MV-4-11 (cell line): ENCODE measurements around the gene DPYD.

Experiments used
- DNase-seq: peaks from one replicate; lab custom pipeline; 2025; lab: John Stamatoyannopoulos, UW

The DPYD gene

DNA sequence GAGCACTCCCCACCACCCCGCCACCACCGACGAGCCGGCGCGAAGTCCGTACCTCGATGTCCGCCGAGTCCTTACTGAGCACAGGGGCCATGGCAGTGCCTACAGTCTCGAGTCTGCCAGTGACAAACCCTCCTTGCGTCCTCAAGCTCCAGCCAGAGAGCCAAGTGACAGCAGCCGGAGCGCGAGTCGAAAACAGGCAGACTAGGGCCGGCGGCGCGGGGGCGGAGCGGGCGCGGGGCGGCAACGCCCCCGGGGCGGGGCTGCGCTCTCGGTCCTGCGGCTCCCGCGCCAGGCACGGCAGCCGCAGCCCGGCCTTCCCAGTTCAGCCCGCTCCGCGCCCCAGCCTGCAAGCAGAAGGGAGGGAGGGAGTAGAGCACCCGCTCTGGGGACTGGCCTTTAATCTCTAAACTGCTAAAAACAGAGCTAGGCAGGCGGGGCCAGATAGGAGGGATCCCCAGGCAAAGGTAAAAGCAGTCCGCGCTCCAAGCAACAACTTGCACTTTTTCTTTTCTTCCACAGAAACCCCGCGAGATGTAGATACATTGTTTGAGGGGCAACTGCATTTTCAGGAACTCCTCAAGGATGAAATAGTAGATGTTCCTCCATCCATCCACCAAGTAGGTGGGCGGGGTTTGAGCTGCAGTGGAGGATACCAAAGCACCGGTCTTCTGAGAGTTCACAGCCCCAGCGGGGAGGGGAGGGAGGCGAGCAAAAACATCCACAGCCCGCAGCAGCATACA is at the start of gene DPYD:
Gene DPYD (minus strand): TSS at position 203 of the 740 bp plus-strand sequence. CDS start 112 bp downstream, at position 91.
- peak; percentile 84 for DNase-seq

DNA sequence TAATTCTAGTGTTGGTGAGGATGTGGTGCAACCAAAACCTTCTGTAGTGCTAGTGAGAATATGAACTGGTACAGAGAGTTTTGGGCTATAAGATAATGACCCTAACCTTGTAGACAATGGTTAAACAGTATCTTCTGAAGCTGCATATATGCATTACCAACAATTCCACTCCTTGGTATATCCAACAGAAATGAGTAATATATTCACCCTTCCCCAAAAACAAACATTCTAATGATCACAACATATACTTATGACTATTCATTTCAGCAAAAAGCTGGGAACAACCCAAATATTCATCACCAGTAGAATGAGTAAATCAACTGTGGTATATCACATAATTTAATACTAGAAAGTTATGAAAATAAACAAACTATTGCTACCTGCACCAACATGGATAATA is 39.6 kb upstream of the DPYD start:
- DNase-seq, result no peak

DNA sequence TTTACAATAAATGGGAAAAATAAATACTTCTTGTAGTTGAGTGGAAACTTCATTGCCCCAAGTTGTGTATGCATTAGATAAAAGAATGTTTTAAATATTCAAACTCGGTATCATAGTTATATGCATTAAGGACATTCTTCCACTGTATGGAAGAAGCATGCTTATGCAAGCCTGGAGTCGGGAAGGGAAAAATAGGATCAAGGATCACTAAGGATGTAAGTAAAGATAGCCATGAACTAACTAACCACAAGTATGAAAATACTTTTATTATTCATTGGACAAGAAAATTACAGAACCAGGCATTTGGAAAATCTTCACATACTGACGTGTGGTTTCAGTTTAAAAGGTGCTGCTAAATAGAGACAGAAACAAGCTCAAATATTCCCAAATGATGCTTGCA is 26.9 kb upstream of the DPYD start:
- no peak for DNase-seq

DNA sequence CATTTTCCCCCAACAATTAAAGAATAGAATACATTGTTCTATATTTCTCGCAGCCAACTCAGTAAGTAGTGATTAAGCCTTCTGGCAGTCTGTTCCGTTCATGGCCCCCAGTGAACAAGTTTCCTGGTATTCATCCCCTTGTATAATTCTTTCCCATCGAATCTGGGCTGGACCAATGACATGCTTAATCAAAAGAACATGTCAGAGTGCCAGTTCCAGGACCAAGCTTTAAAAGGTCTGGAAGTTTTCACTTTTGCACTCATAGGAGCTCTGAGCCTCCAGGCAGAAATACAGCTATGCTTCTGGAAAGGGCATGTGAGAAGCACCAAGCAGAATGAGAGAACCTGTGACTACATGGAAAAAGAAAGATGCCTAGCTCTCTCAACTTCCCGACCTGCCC is 22.5 kb upstream of the DPYD start:
- DNase-seq, result no peak

DNA sequence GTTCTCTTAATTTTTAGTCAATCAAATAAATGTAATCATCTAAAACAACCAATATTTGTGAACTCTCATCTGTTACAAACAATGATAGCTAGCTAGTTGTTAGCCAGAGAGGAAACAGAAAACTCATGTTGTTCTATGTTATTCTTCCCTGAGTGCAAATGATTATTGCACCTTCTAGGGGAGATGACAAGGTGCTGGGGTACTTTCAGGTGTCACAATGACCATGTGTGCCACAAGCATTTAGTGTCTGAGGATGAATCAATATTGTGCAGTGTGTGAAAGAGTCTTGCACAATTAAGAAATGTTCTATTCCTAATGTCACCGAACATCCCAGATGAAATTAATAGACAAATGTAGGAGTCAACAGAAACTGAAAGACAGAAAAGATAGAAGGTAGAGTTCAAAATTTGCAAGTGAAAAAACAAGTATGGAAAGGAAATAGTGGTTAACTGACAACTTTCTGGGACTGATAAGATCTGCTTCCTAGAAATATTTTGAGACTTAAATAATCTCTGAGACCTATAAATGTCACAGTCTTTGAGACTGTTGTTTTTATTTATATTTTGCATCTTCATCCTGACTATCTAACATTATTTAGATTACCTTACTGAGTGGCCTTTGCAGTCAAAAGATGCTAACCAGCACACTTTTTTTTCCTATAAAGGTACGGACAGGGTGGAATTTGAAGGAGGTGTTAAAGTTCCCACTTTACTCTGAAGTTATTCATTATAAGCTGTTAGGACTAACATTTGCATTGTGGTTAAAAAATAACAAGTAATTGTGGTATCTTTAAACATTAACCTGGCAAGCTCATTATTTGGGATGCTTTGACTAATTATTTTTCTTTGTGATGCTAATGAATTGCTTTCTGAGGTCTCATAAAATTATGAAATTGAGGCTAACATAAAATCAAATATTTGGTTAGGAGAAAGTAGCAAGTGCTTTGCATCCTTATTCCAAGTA is 21.6 kb upstream of the DPYD start:
- DNase-seq, result no peak

DNA sequence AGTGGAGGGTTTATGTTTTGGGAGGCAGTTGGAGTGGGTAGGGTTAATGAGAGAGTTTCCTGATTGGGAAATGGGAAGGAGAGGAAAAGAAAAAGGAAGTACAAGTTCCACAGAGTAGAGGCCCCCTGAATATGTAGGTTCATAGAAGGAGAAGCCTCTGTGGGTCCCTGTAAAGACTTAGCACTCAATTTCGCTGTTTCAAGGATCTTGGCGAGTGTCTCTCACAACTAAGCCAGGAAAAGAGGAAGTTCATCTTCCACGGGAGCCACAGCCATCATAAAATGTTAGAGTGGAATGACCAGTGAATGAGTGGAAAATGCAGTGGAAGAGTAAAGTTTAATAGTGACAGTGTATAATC is 17.4 kb upstream of the DPYD start:
- DNase-seq, result peak; percentile 64

DNA sequence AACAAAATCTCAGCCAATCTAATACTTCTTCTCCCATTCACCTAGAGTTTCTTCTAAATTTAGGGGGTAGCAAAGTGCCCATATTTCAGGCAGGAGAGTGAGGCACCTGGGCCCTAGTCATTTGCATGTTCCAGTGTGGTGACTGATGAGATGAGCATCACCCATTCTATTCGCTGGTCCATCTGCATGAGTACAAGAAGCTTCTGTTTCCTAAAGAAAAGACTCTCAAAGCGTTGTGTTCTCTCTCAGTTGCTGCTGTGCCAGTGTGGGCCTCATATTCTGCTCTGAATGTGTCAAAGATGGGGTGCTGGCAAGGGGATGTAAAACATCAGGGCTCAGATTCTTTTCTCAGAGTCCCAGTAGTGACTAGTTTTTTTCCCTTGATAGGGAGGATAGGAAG is 16.1 kb upstream of the DPYD start:
- no peak for DNase-seq

DNA sequence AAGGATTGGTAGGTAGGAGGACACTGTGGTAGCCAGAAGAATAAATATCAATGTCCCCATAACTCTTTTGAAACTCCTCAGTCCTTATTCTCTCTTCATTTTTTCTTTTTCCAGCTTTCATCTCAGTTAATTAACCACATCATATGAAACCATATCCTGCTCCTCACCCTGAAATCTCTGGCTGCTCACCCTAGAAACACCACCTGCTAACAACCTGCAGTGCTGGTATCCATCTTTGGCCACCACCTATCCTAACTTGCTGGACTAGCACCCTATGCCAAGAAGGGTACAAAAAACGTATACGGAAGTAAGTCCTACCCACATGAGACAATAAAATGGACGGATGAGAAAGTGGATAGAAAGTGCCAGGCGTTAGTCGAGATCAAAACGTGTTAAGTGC is 13.7 kb upstream of the DPYD start:
- no peak for DNase-seq

DNA sequence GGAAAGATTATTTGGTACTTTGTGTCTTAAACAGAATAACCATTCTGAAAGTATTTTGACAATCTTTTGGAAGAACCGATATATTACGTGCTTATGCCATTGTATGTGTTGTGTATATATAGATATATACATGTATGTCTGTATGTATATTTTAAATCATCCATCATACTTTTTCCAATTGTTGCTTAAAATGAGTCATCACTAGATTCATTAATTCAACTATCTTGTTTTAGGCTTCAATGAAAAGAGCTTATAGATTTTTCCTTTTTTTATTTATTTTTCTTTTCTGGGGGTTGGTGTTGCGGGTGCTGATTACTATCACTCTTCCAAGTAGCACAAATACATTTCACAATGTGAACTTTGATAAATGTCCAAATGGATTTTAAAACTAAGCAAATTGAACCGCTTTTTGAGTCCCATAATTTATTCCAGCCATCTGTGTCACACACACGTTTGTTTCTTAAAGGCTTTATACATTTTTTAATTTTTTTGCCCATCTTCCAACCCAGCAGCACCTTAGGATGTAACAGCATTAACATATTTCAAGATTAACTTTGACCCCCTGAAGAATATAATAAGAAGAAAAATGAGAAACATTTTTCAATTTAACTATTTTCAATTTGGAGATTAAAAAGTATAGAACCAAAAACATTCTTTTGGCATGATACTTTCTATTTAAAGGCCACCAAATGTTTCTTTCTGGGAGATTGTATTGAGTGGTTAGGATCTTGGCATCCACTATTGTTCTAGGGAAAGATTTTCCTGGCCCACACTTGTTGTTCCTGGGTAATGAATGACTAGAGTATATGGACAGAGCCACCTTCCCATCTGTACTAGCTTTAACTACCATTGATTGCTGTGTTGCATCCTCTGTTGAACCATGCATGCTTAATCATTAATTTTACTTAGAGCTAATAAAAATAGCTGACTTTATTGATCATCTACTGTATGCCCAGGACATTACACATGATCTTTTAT is 9.3 kb upstream of the DPYD start:
- no peak for DNase-seq

DNA sequence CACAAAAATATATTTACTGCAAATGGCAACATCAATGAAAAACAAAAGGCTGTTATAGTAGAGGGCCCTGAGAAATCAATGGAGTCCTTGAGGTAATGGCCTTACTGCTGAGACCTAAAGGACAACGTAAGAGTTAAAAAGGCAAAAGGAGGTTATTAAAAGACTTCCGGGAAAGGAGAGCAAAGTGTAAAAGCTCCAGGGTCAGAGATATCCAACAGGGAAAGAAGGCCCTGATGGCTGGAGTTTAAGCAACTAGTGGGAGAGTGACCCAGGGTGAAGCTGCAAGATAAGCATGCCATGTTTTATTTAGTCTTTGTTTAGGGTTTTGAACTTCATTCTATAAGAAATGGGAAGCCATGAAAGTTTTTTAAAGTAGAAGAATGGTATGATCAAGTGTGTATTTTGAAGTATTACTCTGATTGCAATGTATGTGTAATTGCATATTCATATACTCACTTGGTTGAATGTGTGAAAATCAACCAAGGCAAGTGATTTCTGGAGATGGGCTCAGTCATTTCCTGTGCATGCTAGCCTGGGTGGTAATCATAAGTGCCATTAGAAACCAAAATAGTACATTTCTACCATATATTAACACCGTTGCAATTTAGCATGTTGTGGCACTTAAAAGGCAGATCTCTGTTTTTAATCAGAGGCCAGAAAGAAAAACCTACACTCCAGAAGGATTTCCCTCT is 5.3 kb upstream of the DPYD start:
- no peak for DNase-seq

DNA sequence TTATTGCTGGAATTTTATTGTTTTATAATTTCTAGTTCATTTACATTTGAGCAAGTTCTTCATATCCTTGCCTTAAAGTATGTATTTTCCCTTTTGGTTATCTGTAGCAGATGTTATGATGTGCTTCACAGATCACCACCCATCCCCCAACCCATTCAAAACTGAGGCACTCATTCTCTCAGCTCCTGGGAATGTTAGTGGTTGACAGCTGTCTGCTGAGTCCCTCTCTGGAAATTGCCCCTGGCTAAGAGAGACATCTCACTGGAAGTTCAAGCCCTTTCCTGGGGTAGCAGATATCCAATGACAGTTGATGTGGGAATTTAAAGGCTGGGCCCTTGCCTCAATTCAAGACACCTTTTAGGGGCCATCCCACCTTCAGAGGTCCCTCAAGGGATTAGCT is 4.3 kb upstream of the DPYD start:
- DNase-seq, result no peak

DNA sequence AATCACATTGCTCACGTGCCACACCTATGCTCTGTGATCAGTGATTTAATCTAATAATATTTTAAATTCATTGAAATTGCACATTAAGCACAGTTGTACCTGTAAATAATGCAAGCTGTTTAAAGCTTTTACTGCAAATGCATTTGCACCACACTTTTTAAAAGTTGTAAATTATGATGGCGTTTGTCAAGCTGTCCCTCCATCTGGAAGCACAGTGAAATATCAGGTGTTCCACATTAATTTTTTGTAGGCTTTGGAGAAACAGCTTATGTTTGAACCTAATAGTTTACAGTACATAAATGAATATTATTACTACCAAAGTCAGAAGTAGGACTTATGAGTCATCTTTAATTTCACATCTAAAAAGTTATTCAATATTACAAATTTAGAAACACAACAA is 3.0 kb upstream of the DPYD start:
- no peak for DNase-seq

DNA sequence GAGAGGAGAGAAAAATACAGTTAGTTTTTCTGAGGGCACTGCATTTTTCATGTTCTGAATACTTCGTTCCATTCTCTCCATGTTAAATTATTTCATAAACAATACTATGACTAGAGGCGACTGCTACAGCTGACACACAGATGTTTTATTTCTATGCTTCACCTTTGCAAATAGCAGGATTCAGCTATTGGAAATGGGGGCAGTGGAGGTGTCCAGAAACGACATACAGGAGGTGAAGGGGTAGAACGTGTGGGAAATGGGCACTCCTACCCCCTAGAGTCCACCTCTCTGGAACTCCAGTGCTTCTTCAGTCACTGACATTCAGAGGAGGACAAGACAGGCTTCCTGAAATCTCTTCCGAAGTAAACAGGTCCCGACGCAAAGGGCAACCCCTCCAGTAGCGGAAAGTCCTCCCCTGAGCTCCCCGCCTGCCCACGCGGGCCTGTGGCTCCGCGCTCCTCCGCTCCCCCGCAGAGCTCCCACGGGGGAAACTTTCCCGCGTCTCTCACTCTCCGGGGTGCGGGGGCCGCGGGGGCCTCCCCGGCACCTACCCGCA is 480 bp downstream of the DPYD start:
- DNase-seq, result no peak

DNA sequence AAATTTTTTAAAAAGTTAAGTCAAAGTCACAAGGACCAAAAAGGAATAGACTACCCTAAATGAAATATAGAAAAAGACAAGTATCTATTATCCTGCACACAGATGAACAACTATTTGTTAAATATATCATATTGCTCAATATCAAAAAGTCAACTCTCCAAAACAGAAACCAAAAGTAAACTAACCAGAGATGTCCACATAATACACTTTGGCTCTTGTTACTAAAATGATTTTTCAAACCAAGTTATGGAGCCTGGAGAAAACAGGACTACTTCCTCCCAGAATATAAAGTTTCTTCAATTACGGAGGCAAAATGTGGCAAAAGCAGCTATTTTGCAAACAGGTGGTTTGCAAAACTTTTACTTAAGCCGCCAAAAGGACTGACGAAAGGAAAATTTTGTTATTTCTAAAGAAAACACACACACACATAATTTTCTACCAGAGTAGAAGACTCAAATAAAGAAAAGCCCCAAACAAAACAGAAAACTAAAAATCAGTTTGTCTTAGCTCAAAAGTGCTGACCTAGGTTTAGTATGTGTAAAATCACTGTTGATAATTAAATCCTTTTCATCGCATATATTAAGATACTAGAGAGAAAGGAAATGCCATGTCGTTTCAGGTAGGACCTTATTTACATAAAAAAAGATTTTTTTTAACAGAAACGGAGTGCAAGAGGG is 1.1 kb downstream of the DPYD start:
- peak; percentile 33 for DNase-seq

DNA sequence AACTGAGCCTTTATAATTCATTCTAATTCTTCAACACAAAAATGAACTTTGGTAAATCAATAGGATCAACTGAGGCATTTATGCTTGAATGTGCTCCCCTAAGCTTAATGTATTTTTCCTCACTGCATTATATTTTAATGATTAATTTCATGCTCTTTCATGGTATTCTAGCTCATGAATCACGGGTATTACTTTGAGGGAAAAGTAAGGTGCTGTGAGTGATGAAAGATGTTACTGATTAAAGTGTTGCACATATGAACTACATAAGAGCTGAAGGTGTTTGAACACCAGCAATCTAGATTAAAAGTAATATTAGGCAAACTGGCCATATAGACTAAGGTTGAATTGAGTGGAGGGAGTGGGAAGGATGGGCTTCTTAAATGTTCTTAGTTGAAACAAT is 1.9 kb downstream of the DPYD start:
- DNase-seq, result no peak

DNA sequence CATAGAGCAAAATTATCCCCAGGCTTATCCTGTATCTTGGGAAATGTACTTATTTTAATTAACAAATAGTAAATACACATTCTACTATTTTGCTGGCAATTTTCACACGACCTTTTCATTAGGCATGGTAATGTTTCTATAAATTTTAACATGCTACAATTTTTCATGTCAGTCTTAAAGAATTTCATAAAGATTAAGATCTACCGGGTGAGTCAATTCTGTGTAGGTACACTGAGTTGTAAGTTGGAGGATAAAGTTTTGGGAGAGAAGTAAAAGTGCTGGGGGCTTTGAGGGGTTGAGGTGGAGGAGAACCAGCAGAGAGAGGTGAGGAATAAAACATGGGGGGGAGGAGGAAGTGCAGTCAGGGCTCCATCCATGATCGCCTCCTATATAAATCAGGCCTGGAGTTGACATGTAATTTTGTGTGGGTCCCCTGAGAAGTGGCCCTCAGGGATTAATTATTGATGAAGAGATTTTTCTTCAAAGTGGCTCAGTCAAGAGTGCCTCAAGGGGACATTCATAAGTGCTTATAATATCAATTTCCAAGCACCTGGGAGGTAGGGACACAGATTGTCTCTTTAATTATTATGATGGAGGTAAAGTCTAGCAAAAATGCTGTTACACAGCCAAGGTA is 7.2 kb downstream of the DPYD start:
- no peak for DNase-seq

DNA sequence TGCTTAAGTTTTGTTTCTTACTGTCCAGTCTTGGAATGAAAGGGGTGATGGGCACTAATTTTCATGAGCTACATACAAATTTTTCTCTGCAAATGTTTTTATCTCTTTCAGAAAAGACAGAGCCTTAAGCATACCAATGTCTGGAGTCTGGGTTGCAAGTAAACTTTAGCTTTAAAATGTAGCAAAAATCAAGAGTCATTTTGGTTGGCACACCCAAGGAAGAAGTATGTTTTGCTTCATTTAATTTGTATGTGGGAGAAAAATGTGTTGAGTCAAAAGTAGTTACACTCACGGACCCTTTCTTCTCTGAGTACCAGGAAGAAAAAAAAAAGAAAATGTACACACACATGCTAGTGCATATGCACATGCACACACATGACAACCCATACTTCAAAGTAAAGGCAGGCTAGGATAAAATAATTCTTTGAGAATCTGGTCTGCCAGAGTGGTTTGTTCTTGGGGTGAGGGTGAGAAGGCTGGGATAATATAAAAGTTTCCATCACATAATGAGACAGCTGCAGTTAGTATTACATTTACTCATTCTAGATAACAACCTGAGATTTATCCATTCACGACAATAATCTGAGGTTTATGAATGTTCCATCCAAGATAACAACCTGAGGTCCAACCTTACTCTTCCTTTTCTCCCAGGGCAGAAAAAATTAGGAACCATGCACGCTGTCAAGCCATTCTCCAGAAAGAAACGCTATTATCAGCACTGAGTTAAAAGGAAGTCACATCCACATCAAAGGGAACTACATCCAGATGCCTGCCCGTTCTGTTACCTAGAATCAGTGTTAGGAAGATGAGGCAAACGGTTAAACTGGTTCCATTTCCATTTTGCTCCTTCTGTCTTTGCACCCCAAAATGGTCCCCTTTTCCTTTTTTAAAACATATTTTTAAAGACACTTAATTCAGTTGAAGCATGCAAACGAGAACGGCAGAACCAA is 9.3 kb downstream of the DPYD start:
- no peak for DNase-seq

DNA sequence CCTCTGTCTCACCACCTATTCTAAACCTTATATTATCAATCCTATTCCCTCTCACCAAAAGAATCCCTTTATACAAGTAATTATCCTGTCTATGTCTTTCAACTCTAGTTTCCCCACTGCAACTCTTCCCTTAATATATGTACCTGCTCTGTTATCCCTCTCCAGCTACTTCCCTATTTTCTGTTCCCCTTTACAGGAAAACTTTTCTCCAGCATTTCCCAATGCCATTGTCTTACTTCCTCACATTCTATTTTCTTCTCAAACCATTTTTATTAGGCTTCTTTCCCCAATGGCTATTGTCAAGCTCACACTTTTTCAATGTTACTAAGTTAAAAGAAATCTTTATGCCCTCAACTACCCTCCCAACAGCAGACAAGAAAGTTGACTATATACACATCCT is 11.6 kb downstream of the DPYD start:
- DNase-seq, result peak; percentile 49

DNA sequence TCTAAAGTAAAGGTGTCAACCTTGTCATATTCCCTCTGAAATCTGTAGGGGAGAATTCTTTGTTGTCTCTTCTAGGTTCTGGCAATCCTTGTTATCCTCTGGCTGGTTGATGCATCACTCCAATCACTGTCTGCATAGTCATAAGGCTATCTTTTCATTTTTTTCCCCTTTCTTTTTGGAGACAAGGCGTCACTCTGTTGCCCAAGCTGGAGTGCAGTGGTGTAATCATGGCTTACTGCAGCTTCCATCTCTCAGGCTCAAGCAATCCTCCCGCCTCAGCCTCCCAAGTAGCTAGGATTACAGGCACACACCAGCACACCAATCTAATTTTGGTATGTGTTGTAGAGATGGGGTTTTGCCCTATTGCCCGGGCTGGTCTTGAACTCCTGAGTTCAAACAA is 12.9 kb downstream of the DPYD start:
- DNase-seq, result peak; percentile 45
